Measurements from ENCODE around the gene GTPBP4. TPM values are rescaled to one million over a fixed set of nuclear protein-coding genes. Genes with fewer than 3 reads are reported as not detected.

The GTPBP4 gene
- polyA plus RNA-seq, 1 donor (not counting 4 experiments of a cell fraction or from before 2014, with no cell fraction given) = 70.4 TPM

DNA sequence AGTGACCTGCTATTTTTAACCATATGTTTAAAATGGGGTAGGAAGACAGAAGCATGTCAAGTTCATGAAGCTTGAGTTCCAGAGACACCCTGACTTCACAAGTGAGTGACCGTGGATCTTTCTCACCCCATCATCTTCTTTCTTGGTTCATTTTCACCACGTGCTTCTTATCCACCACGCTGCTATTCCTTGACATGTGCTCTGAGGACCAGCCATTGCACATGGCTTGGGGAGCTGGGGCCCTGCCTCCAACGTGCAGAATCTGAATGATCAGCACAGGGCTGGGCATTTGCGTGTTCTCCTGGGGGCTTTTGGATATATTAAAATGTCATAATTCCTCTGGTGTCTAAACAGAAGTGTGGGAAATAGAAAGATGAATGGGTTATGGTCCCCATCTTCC, 25.0 kb upstream of the GTPBP4 start:
- Histone ChIP-seq H3K27ac (ENCODE audit: control insufficient read depth, insufficient read depth, low read length) (no peak overlapping the region), H3K9ac (ENCODE audit: control insufficient read depth, extremely low read depth, insufficient read depth, low read length) (no peak overlapping the region)
- dilution Hi-C loops (cut with MboI; ENCODE audit: extremely low pct_ligation_motif_present, low sequenced_read_pairs) = no loop called here

DNA sequence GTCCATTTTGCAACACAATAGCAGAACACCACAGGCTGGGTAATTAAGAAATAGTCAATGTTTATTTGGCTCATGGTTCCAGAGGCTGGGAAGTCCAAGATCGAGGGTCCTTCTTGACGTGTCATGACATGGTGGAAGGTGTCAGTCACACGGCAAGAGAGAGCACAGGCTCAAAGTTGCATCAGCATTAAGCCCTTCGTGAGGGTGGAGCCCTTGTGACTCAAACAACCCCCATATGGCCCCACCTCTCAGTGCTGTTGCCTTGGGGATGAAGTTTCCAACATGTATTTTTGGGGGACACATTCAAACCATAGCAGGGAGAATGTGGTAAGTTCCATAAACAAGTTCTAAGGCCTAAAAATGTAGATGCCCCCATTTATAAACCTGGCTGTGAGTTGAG, 24.6 kb upstream of the GTPBP4 start:
- peaks cover 5% of the 10 kb centered on the region for H3K27me3 ChIP-seq (ENCODE audit: control insufficient read depth, extremely low read depth, insufficient read depth, low read length)
- no peak overlapping the region for H3K4me2 ChIP-seq (ENCODE audit: control insufficient read depth, extremely low read depth, insufficient read depth, low read depth, low read length)
- no peaks in the 10 kb centered on the region for H3K9me1 ChIP-seq (ENCODE audit: control insufficient read depth, extremely low read depth, insufficient read depth, low read length)
- H3K4me1 ChIP-seq (ENCODE audit: control insufficient read depth, extremely low read depth, insufficient read depth, low read length) = no peaks in the 10 kb centered on the region
- no peak overlapping the region for H2AFZ ChIP-seq (ENCODE audit: control insufficient read depth, low read length)
- no peaks in the 10 kb centered on the region for H3K36me3 ChIP-seq (ENCODE audit: control insufficient read depth in 2 of 2, extremely low read depth in 1 of 2, insufficient read depth in 2 of 2, low read length in 2 of 2)
- DNase-seq (ENCODE audit: low read depth, low spot score) (no peak), FAIRE-seq (no peak)
- no peaks in the 10 kb centered on the region for H3K9me3 ChIP-seq (ENCODE audit: control insufficient read depth, low read depth, low read length)
- H3K9ac ChIP-seq (ENCODE audit: control insufficient read depth, extremely low read depth, insufficient read depth, low read length) = no peak overlapping the region
- H3K4me3 ChIP-seq (ENCODE audit: control insufficient read depth in 2 of 3, extremely low read depth in 1 of 3, insufficient read depth in 2 of 3, low read depth in 1 of 3, low read length in 3 of 3) = no peak overlapping the region
- H4K20me1 ChIP-seq (ENCODE audit: control insufficient read depth, extremely low read depth, insufficient read depth, low read length) = no peaks in the 10 kb centered on the region
- no peaks in the 10 kb centered on the region for H3K79me2 ChIP-seq (ENCODE audit: control insufficient read depth, insufficient read depth, low read length)
- TF ChIP-seq, protein P1, sequence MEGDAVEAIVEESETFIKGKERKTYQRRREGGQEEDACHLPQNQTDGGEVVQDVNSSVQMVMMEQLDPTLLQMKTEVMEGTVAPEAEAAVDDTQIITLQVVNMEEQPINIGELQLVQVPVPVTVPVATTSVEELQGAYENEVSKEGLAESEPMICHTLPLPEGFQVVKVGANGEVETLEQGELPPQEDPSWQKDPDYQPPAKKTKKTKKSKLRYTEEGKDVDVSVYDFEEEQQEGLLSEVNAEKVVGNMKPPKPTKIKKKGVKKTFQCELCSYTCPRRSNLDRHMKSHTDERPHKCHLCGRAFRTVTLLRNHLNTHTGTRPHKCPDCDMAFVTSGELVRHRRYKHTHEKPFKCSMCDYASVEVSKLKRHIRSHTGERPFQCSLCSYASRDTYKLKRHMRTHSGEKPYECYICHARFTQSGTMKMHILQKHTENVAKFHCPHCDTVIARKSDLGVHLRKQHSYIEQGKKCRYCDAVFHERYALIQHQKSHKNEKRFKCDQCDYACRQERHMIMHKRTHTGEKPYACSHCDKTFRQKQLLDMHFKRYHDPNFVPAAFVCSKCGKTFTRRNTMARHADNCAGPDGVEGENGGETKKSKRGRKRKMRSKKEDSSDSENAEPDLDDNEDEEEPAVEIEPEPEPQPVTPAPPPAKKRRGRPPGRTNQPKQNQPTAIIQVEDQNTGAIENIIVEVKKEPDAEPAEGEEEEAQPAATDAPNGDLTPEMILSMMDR (optimal IDR thresholded peaks at IDR 0.05 in 1 of 3, IDR thresholded peaks at IDR 0.05 in 1 of 3, conservative IDR thresholded peaks at IDR 0.05 in 1 of 3; ENCODE audit: extremely low read depth in 1 of 3, insufficient read depth in 2 of 3, low read length in 3 of 3) = no peak
- no peak for TF ChIP-seq EZH2 (IDR thresholded peaks at IDR 0.05; ENCODE audit: low read length)
- H3K27ac ChIP-seq (ENCODE audit: control insufficient read depth, insufficient read depth, low read length) = no peak overlapping the region
- dilution Hi-C loops (cut with MboI; ENCODE audit: extremely low pct_ligation_motif_present, low sequenced_read_pairs) = no loop called here

More for the DNA sequence above, 25.0 kb upstream of the GTPBP4 start:
- Histone ChIP-seq H3K79me2 (ENCODE audit: control insufficient read depth, insufficient read depth, low read length) (no peaks in the 10 kb centered on the region), H3K4me3 (ENCODE audit: control insufficient read depth in 2 of 3, extremely low read depth in 1 of 3, insufficient read depth in 2 of 3, low read depth in 1 of 3, low read length in 3 of 3) (no peak overlapping the region), H3K36me3 (ENCODE audit: control insufficient read depth in 2 of 2, extremely low read depth in 1 of 2, insufficient read depth in 2 of 2, low read length in 2 of 2) (no peaks in the 10 kb centered on the region), H3K9me3 (ENCODE audit: control insufficient read depth, low read depth, low read length) (no peaks in the 10 kb centered on the region), H3K4me2 (ENCODE audit: control insufficient read depth, extremely low read depth, insufficient read depth, low read depth, low read length) (no peak overlapping the region), H3K27me3 (ENCODE audit: control insufficient read depth, extremely low read depth, insufficient read depth, low read length) (peaks cover 3% of the 10 kb centered on the region), H2AFZ (ENCODE audit: control insufficient read depth, low read length) (no peak overlapping the region), H4K20me1 (ENCODE audit: control insufficient read depth, extremely low read depth, insufficient read depth, low read length) (no peaks in the 10 kb centered on the region), H3K9me1 (ENCODE audit: control insufficient read depth, extremely low read depth, insufficient read depth, low read length) (no peaks in the 10 kb centered on the region), H3K4me1 (ENCODE audit: control insufficient read depth, extremely low read depth, insufficient read depth, low read length) (no peaks in the 10 kb centered on the region)
- TF ChIP-seq EZH2 (IDR thresholded peaks at IDR 0.05; ENCODE audit: low read length) = no peak
- TF ChIP-seq, protein P1 (optimal IDR thresholded peaks at IDR 0.05 in 1 of 3, IDR thresholded peaks at IDR 0.05 in 1 of 3, conservative IDR thresholded peaks at IDR 0.05 in 1 of 3; ENCODE audit: extremely low read depth in 1 of 3, insufficient read depth in 2 of 3, low read length in 3 of 3) = no peak
- FAIRE-seq = no peak
- DNase-seq (ENCODE audit: low read depth, low spot score) = no peak
